ENCODE results near the gene C5orf15. TPM values are rescaled to one million over a fixed set of nuclear protein-coding genes. Genes with fewer than 3 reads are reported as not detected.
"Not testable (repeated sequence)": the region's sequence is repeated elsewhere in the genome, so short reads cannot be mapped to it uniquely, and the experiment has no call there.

Gene C5orf15
- total RNA-seq, 1 donor from 2014 or later, result 64.4 TPM

- DNase-seq (ENCODE audit: low spot score in 2 of 2), result no peak
- no peak for FAIRE-seq
Observed at GRCh38 chr5:133966090-133966489, 2.3 kb downstream of the C5orf15 start.

GRCh38 chr5:133963493-133964128 lies 4.8 kb downstream of the C5orf15 start:
- DNase-seq (ENCODE audit: low spot score in 2 of 2) (no peak), FAIRE-seq (no peak)

- FAIRE-seq (no peak), DNase-seq (ENCODE audit: low spot score in 2 of 2) (no peak)
Observed at GRCh38 chr5:133962801-133963476, 5.5 kb downstream of the C5orf15 start.

GRCh38 chr5:133962131-133962530 lies 6.3 kb downstream of the C5orf15 start:
- FAIRE-seq, result no peak
- no peak for DNase-seq (ENCODE audit: low spot score in 2 of 2)

GRCh38 chr5:133959643-133960042 lies 8.8 kb downstream of the C5orf15 start:
- no peak for DNase-seq (ENCODE audit: low spot score in 2 of 2)
- no peak for FAIRE-seq

- DNase-seq (ENCODE audit: low spot score in 2 of 2) (no peak), FAIRE-seq (no peak)
Observed at GRCh38 chr5:133957591-133957990, 10.8 kb downstream of the C5orf15 start.

GRCh38 chr5:133957080-133957479 lies 11.3 kb downstream of the C5orf15 start:
- no peak for FAIRE-seq
- DNase-seq (ENCODE audit: low spot score in 2 of 2), result no peak

GRCh38 chr5:133956196-133956595 lies 12.2 kb downstream of the C5orf15 start:
- DNase-seq (ENCODE audit: low spot score in 2 of 2), result not testable (repeated sequence)

GRCh38 chr5:133953568-133954145 lies 14.8 kb downstream of the C5orf15 start:
- no peak for FAIRE-seq
- no peak for DNase-seq (ENCODE audit: low spot score in 2 of 2)

More at GRCh38 chr5:133956196-133956595, 12.2 kb downstream of the C5orf15 start:
- FAIRE-seq, result not testable (repeated sequence)

- no peak for FAIRE-seq
- DNase-seq (ENCODE audit: low spot score in 2 of 2), result peak in 1 of 2 donors; percentile 42
Observed at GRCh38 chr5:133952729-133953567, 15.5 kb downstream of the C5orf15 start.

- no peak for DNase-seq (ENCODE audit: low spot score in 2 of 2)
- no peak for FAIRE-seq
Observed at GRCh38 chr5:133950821-133951612, 17.4 kb downstream of the C5orf15 start.

- DNase-seq (ENCODE audit: low spot score in 2 of 2) (no peak), FAIRE-seq (peak; percentile 42)
Observed at GRCh38 chr5:133948721-133949120, 19.7 kb downstream of the C5orf15 start.

GRCh38 chr5:133947431-133947841 lies 21.0 kb downstream of the C5orf15 start:
- DNase-seq (ENCODE audit: low spot score in 2 of 2) (no peak), FAIRE-seq (no peak)

GRCh38 chr5:133945568-133945967 lies 22.9 kb downstream of the C5orf15 start:
- no peak for DNase-seq (ENCODE audit: low spot score in 2 of 2)
- FAIRE-seq, result no peak

GRCh38 chr5:133944263-133945185 lies 23.9 kb downstream of the C5orf15 start:
- DNase-seq (ENCODE audit: low spot score in 2 of 2), result peak in 1 of 2 donors; percentile 54
- no peak for FAIRE-seq

- DNase-seq (ENCODE audit: low spot score in 2 of 2) (no peak), FAIRE-seq (no peak)
Observed at GRCh38 chr5:133943475-133943817, 25.0 kb downstream of the C5orf15 start.

- FAIRE-seq, result no peak
Observed at GRCh38 chr5:133942614-133943474, 25.6 kb downstream of the C5orf15 start.

More at GRCh38 chr5:133942614-133943474, 25.6 kb downstream of the C5orf15 start:
- no peak for DNase-seq (ENCODE audit: low spot score in 2 of 2)

Measured in frontal cortex (tissue), 4 donors.